Glomerular visceral epithelial cell (primary cell): ENCODE data around the gene TRHDE.

Source experiments
- DNase-seq: peaks from one replicate; pipeline ENCODE4 v3.0.0-alpha.2; 2016; ENCODE audit errors: extremely low spot score

TRHDE gene

DNA sequence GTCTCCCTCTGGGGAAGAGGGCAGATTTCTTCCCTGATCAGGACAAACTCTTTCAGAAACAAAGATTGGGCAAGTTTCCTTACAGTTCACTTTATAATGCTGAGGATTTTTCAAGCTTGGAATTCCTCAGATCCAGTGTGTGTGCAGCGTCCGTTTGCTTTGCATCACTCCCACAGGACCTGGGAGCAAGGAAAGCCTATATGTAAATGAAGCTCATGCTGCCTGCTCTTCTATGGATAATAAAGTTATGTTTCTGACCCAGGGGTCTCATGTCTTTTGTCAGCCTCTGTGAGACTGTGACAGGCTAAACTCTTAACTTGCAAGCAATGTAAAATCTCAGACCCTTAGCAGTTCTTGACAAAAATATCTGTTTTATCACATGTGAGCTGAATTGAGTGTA, 41.6 kb downstream of the TRHDE start:
- no peak for DNase-seq

DNA sequence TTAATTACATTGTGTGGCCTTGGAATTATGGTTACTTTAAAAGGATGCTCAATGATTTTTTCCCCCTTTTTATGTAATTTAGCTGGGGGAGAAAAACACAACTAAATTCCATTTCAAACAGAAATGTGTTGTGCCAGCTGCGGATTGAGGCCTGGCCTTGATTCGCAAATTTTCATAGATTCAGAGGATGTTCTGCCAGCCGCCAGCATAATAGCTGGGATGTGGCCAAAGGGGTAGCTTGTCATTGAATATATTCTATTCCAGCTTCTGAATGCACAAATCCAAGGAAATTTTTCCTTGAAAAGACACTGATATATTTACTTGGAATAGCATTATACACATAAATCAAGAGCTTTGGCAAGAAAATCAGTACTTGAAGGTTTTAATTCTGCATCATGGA, 43.7 kb downstream of the TRHDE start:
- no peak for DNase-seq

DNA sequence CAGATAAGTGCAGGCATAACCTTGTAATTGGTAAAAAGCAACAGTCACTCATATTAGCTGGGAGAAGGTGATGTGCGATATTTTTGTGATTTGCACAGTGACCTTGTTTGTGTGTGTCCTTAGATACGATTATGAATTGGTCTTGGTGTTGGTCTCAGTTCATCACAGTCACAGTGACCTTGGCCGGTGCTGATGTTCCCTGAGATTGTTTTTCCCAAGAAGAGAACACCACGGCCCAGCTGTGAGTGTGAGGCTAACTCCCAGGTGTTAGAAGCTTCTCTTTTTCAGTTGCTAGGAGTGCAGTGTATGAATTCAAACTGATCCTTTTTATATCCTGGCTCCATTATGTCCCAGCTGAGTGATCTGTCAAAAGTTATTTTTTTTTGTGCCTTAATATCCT, 46.2 kb downstream of the TRHDE start:
- no peak for DNase-seq

DNA sequence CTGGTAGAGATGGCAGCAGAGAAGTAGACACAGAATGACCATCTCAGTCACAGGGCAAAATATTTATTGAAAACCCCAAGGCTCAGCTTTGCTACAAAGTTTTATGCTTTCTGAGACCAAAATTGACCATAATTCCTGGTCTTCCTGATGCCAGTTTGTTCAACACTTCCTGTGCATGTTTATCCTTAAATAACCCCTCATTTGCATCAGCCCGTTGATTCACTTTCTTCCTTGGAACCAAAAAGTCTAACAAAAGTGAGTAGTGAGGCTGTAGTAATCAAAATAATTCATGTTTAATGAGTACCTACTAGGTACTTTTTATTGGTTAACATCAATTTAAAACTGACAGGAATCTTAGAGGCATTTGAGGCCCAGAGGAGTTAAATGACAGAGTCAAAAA, 51.7 kb downstream of the TRHDE start:
- no peak for DNase-seq

DNA sequence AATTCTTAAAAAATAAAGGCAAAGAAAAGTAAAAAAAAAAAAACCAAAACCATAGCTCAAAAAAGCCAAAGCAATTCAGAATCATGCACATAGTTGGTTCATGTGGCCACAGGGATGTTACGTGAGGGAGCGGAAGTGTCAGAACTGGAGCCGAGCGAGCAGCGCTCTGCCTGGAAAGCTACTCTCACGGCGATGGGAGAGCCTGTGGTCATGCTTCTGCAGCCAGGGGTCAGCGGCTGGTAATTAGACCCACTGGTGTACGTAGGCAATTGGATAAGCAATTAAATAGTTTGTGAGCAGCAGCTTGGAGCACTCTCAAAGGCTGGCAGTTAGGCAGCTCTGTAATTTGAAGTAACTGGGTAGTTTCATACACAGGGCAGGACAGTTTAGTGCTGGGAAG, 58.1 kb downstream of the TRHDE start:
- DNase-seq = peak; percentile 31

DNA sequence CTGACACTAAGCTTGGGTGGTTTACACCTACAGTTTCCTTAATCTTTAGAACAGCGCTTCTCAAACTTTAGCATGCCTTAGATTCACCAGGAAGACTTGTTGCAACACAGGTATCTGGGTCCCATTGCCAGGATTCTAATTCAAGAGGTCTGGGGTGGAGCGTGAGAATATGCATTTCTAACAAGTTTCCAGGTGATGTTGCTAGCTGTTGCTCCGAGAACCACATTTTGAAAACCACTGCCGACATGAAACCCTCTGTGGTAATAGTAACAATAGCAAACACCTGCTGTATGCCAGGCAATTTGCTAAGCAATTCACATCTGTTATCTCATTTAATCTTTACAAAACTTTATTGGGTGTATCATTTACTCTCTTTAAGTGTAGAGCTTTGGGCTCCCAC, 58.6 kb downstream of the TRHDE start:
- DNase-seq = no peak

DNA sequence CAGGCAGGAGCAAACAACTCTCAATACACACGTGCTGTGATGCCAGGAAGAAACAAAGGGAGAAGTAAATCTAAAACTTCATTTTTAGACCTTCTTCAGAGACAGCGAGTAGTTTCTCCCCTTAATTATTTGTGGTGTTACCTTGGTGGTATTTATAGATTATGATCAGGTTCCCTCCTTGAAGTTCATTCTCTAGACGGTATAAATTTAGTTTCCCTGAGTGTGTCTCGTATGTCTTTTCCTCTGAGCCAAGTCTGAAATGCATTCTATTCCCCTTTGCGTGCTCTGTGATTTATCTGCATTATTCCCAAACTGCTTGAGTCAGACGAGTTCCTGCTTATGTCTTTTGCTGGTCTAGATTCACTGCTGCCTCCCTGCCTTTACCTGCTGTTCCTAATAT, 65.2 kb downstream of the TRHDE start:
- no peak for DNase-seq

DNA sequence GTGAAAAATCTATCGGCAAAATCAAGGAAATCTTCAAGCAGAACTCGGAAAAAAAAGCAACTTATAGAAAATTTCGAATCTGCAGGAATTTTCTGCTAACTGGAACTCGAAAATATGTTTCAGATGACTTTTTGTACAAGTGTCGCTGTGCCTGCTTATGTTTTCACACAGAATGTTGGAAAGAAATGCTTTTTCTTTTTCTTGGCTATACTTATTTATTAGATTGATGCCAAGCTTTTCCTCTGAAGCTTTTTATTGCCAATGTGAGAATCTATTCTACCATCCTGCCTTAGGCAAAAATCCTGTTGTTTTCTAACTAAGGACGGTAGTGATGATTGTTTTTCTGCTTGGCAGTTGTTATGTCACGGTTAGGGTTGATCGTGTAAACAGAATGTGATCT, 65.8 kb downstream of the TRHDE start:
- DNase-seq = no peak

DNA sequence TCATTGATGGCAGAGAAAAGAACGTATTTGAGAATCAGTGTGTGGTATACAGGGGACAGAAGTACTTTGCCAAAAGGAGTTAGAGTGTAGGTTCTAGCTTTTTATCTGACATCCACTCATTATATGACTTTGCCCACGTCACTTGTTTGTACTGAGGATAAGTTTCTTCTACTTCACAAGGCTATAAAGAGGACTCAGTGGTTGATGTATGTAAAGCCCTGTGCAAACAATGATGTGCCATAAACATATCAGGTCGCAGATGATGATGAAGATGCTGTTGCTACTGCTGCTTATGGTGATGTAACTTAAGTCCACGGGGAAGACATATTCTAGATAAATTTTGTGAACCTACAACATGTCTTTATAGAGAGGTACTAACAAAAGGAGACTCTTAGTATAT, 66.3 kb downstream of the TRHDE start:
- DNase-seq = no peak

DNA sequence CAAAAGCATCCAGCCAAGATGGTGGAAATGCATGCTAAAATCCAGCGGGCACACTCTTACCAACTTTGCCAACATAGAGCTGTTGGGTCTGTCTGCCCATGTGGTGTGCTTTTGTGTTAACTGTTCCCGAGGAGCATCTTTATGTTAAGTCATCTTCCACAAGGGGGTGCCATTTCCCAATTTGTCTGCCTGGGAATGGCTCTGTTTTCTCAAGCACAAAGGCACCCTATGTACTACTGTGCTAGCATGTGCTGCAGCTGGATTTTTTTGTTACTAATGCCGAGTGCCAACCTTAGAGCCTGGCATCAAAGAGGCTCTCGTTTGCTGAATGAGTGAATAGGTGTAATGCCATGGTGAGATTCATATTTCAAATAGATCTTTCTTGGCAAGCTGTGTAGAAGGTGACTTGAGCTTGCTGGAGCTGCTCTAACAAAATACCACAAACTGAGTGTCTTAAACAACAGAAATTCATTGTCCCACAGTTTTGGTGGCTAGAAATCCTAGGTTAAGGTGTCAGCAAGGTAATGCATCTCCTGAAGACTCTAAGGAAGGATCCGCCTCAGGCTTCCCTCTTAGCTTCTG, 74.3 kb downstream of the TRHDE start:
- peak; percentile 77 for DNase-seq

DNA sequence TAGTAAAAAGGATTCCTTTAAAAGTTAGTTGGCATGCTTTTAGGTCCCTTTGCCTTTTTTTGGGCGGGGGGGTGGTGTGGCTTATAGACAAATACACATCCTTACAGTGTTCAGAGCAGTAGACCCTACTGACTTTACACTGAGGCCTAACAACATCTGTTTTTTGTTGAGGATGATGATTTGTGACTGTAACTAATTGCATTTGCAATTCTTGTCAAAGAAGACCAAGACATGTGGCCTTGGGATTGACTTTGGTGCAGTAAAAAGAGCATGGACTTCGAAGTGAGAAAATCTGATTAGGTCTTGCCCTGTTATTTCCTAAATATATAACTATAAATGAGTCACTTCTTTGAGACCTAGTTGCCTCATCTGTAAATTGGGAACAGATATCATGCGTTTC, 77.3 kb downstream of the TRHDE start:
- no peak for DNase-seq

DNA sequence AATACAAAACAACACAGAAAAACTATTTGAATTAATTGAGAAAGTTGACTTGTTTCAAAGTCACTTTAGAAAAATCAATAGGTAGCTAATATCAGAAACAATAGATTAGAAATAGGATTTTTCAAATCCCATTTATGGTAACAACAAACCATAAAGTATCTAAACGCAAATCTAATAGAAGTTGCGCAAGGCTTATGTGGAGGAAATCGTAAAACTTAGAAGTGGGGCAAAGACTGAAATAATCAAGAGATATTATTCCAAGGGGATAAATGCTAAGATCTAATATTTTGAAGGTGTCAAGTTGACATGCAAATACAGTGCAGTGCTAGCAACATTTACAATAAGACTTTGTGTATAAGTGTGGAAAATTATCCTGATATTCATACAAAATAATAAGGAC, 87.2 kb downstream of the TRHDE start:
- DNase-seq = no peak

DNA sequence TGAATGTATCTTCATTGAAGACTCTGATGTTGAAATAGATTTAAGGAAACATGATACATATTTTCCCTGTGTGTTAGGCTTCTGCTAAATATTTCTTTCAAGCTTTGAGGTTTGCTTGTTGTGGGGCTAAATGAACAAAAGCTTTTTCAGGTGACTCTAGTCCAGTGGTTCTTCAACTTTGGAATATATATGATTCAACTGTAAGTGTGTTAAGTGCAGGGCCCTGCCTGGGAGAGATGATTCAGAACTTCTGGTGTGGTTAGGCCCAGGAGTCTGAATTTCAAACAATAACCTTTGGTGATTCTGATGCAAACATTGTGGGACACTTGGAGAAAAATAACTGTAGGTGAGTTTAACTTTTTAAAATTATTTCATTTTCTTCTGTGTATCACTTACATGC, 93.0 kb downstream of the TRHDE start:
- DNase-seq = no peak

DNA sequence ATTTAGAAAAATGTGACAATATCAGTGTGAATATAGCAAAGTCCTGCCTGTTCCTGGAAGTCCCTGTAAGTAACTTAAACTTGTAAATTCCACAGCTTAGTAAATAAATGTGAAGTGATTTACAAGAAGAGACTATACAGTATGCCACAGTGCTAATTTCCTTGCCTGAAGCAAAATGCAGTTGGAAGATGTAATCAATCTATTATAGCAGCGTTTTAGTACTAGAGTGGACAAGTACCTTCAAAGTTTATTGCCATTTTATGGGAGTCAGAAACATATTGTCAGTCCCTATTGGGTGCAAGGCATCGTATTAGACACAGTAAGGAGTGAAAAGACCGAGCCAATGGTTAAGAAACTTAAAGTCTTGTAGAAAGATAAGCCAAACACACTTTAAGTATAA, 94.1 kb downstream of the TRHDE start:
- DNase-seq = no peak

DNA sequence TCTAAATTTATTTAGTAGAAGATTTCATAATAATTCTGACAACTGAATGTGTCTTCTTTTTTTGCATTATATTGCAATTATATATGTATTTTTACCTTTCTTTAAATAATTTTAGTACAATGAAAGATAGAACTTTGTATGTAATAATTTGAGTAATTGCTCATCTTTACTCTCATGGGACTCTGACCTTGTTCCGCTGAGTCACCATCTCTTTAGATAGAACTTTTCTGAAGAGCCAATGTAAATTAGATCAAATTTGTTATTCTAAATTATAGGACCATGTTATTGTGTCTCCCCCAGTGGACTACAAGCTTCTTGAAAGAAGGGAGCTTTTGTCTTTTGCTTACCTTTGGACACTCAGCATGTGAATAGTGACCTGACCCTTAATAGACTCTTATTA, 96.1 kb downstream of the TRHDE start:
- DNase-seq = no peak

DNA sequence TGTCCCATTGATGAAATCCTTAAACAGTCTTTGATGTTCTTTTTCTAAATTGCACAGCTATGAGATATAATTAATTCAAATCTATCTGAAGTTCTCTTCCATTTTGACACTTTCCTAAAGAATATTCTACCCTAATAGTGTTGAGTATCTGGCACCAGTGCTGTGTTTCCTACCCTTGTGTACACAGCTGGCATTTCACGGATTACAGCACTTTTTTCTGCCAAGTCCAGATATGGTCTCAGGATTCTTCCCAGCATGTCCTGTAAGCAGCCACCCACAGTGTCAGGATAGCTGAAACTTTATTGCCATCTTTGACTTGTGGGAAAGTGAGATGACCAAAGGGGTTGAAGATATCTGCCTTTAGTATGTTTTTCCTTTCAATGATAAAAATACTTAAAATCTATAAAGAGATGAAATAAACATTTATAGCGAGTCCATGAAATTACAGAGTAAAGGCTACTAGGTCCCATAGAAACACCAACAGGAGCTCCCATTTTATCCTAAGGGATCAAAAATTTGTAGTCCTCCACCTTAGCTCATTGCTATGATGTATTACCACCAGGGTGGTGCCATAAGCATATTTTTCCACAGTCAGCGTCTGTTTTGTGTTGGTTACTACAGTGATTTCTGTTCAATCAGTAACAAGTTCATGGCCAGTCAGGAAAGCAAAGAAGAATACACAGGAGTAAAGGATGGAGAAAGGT, 96.7 kb downstream of the TRHDE start:
- DNase-seq = no peak

DNA sequence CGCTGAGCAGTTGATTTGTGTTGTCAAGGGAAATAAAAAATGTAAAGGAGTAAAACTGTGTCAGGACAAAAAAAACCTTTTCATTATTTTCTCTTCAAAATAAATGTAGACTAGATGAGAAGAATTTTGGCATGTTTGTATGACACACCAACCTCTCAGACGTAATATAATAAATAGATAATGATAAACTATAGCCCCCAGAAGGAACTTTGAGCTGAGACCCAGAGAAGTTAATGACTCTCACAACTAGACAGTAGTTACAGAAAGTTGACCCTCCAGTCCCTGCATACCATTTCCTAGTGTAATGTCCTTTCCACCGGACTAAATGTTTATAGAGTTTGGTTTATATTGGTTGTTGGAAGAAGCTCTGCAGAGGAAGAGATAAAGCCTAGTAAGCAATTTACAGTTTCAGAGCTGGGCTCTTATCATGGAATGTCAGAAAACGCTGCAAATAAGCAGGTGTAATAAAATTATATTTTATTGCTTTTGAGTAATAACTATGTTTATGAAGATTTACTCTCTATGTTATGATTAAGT, 97.3 kb downstream of the TRHDE start:
- no peak for DNase-seq

DNA sequence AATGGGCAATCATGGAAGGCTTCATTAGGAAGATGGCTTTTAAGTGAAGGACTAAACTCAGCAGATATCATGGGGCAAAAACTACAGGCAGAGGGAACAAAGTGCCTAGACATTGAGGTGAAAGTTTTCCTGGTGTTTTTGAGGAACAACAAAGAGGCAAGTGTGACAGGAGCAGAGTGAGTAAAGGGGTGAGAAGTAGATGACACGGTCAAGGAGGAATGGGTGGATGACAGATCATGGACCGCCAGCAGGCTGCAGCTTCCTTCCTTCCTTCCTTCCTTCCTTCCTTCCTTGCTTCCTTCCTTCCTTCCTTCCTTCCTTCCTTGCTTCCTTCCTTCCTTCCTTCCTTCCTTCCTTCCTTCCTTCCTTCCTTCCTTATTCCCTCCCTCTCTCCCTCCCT, 108.3 kb downstream of the TRHDE start:
- DNase-seq = no peak

DNA sequence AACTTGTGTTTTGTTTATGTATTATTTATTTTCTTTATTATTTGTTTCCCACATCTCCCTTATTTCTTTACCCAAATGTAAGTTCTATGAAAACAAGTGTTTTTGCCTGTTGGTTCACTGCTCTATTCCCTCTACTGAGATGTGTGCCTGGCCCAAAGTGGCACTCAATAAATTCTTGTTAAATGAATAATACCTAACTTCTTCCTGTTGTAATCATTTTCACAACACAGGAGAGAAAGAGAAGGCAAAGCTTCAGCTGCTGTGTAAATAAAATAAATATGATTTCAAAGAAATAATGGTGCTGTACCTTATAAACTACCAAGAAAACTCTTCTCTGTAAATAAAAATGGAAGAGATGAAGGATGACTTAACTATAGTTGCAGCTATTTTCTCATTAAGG, 116.2 kb downstream of the TRHDE start:
- no peak for DNase-seq

DNA sequence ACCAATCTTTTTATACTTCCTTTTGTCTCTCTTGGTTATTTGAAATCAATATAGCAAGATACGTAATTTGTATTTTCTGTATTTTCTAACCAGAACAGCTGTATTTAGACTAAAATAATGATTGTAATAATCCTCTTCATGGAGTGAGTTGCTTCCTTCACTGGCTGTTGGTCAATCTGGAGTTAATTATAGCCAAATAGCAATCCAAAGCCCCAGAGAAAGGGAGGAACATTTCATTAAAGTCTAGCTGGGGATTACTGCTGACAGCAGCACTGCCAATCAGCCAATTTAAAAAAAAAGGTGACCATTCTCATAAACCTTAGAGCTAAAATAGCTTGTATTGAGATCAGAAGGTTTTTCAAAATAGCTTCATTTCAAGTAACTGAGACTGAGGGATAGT, 118.0 kb downstream of the TRHDE start:
- DNase-seq = no peak

DNA sequence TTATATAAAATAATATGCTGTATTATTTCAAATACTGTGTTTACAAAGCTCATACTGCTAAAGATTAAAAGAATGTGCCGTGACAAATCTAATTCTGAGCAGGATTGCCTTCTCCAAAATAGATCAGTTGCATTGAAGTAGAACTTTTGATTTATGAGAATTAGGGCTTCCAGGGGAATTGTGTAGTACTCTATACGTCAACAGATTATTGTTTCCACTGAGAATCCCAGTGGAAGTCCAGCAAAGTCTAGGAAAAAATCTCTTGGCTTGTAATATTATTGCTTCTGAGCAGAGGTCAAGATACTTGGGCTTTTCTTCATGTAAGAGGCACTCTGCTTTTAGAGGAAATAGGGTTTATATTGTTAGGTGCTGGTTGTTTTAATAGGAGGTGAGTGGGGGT, 133.9 kb downstream of the TRHDE start:
- no peak for DNase-seq

DNA sequence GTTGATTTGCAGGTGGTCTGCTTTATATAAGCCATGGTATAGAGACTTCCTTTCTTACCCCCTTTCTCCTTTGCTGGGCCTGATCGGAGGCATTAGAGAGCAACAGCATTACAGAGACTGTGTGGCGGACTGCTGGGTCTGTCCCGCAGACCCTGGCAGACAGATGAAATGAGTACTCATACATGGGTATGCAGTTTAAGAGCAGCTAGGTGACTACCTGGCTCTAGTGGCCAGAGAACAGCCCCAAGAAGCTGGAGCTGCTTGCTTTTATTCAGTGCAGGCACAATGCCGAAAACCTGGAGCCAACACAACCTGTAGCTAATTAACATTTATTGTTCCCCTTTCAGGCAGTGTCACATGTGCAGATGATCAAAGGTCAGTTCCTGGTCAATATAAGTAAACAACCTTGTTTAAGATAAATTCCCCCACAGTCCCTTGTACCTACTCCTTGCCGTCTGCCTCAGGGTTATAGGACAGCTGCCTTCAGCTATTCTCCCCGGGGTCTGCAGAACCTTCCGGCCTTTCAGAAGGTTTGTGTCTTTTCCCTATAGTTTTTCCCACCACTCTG, 160.0 kb downstream of the TRHDE start:
- no peak for DNase-seq

DNA sequence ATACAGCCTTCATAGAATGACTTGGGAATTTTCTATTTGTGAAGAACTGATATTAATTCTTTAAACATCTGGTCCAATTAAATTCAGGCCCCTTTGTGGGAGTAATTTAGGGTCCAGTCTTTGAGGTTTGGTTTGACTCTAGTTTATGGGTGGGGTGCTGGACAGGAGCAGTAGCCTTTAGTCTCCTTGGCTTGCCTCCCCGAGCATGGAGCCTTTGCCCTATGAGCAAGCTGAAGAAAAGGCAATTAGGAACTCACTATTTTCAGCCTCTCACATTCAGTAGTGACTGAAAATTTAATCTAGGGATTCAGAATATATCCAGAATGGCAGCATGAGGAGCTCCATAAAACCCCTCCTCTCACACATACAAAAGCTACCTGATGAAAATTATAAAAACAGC, 161.1 kb downstream of the TRHDE start:
- no peak for DNase-seq

DNA sequence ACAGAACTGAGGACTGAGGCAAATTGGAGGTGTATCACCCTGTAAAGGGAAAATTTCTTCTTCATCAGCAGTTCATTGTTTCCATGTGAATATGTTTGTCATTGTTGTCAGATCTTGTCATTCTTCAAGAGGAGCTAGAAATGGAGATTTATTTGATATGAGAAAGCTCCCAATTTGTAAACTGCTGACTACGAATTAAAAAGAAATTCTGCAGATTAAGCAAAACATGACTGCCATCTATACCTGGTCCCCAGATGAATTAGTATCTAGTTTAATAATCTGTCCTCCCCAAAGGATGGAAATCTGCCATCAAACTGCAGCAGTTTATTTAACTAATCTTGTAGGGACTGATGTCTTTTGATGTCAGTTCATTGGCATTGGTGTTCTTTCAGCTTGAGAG, 162.8 kb downstream of the TRHDE start:
- no peak for DNase-seq
